IMR-90 (cell line): ENCODE data around the gene CRB1. TPM values are rescaled to one million over a fixed set of nuclear protein-coding genes. Genes with fewer than 3 reads are reported as not detected.

Experiments
- ATAC-seq: fragments of 200-7000 bp; cut with Tn5 transposase; 2 replicates; pipeline ENCODE4 v1.9.1; 2020; ENCODE audit warnings: low read depth, mild to moderate bottlenecking, moderate library complexity
- BruUV-seq: library from RNA; stranded (reverse); fragments of 400-500 nt; replicated peaks from 2 replicates; lab custom pipeline; 2021; lab: Mats Ljungman, UMichigan
- CTCF ChIA-PET: fragments of 300-600 bp; formaldehyde crosslinking; extraction: SDS; loops from one replicate; lab custom pipeline; 2021; ENCODE audit warnings: antibody characterized with exemption; lab: Yijun Ruan, JAX
- POLR2A ChIA-PET: fragments of 300-600 bp; sonication (Branson Sonifier 250); formaldehyde crosslinking; loops from one replicate; lab custom pipeline; 2022; ENCODE audit warnings: antibody characterized with exemption; ENCODE audit not compliant: unreplicated experiment; lab: Charles Lee
- DNase-seq: peaks from one replicate; pipeline ENCODE4 v3.0.0; 2013
- H2AFZ ChIP-seq: replicated peaks from 2 replicates; pipeline ENCODE3; 2013; ENCODE audit warnings: low read length, mild to moderate bottlenecking; ENCODE audit not compliant: poor library complexity
- H2AK5ac ChIP-seq: 2 replicates; pipeline ENCODE4 v1.6.1; 2013; ENCODE audit warnings: low read depth, low read length, inconsistent platforms
- H2AK9ac ChIP-seq: replicated peaks from 2 replicates; pipeline ENCODE3; 2013; ENCODE audit warnings: mild to moderate bottlenecking, low read depth, low read length, moderate library complexity; ENCODE audit not compliant: poor library complexity
- H2BK120ac ChIP-seq: 2 replicates; pipeline ENCODE4 v1.6.1; 2013; ENCODE audit warnings: low read depth, low read length, inconsistent platforms
- H2BK15ac ChIP-seq: 3 replicates; pipeline ENCODE4 v1.6.1; 2013; ENCODE audit warnings: low read depth, low read length, inconsistent platforms
- H2BK20ac ChIP-seq: 2 replicates; pipeline ENCODE4 v1.6.1; 2013; ENCODE audit warnings: low read depth, mild to moderate bottlenecking, inconsistent platforms, low read length, moderate library complexity
- H2BK5ac ChIP-seq: 2 replicates; pipeline ENCODE4 v1.6.1; 2013; ENCODE audit warnings: mild to moderate bottlenecking, low read depth, low read length, inconsistent platforms; ENCODE audit not compliant: poor library complexity, severe bottlenecking
- H3K14ac ChIP-seq: replicated peaks from 2 replicates; pipeline ENCODE4 v1.6.1; 2013; ENCODE audit warnings: low read depth, low read length, inconsistent platforms
- H3K18ac ChIP-seq: 2 replicates; pipeline ENCODE4 v1.6.1; 2013; ENCODE audit warnings: low read depth, low read length, control low read depth
- H3K23ac ChIP-seq: 2 replicates; pipeline ENCODE4 v1.6.1; 2013; ENCODE audit warnings: low read depth, low read length, inconsistent platforms
- H3K27ac ChIP-seq: 2 replicates; pipeline ENCODE4 v1.5.1; 2013; ENCODE audit warnings: mild to moderate bottlenecking, control low read depth, low read length; ENCODE audit not compliant: insufficient read depth
- H3K27me3 ChIP-seq: 2 replicates; pipeline ENCODE4 v1.6.1; 2013; ENCODE audit warnings: low read length; ENCODE audit not compliant: control insufficient read depth, insufficient read depth
- H3K36me3 ChIP-seq: 2 replicates; pipeline ENCODE4 v1.6.1; 2013; ENCODE audit warnings: low read length, mixed read lengths; ENCODE audit not compliant: control insufficient read depth, insufficient read depth
- H3K4ac ChIP-seq: 2 replicates; pipeline ENCODE4 v1.6.1; 2013; ENCODE audit warnings: low read depth, low read length, inconsistent platforms
- H3K4me1 ChIP-seq: 2 replicates; pipeline ENCODE4 v1.6.1; 2013; ENCODE audit warnings: low read length, mixed read lengths; ENCODE audit not compliant: control insufficient read depth, insufficient read depth
- H3K4me2 ChIP-seq: 2 replicates; pipeline ENCODE4 v1.6.1; 2013; ENCODE audit warnings: low read depth, mild to moderate bottlenecking, control low read depth, low read length, moderate library complexity
- H3K4me3 ChIP-seq: 2 replicates; pipeline ENCODE4 v1.5.1; 2013; ENCODE audit warnings: low read depth, mild to moderate bottlenecking, control low read depth, low read length, moderate library complexity; ENCODE audit not compliant: insufficient read depth
- H3K56ac ChIP-seq: 2 replicates; pipeline ENCODE4 v1.6.1; 2013; ENCODE audit warnings: low read length, inconsistent platforms; ENCODE audit not compliant: insufficient read depth; ENCODE audit errors: extremely low read depth
- H3K79me1 ChIP-seq, 2 experiments: 2 replicates each; pipeline ENCODE4 v1.6.1; 2013; ENCODE audit warnings: low read length in 2 of 2, inconsistent platforms in 1 of 2, low read depth in 1 of 2
- H3K9ac ChIP-seq: 2 replicates; pipeline ENCODE4 v1.6.1; 2013; ENCODE audit warnings: low read depth, low read length, control low read depth
- H3K9me1 ChIP-seq: 2 replicates; pipeline ENCODE4 v1.6.1; 2013; ENCODE audit warnings: low read length, inconsistent platforms; ENCODE audit not compliant: insufficient read depth
- H3K9me3 ChIP-seq: 2 replicates; pipeline ENCODE4 v1.6.1; 2013; ENCODE audit warnings: low read length; ENCODE audit not compliant: control insufficient read depth, insufficient read depth
- H4K20me1 ChIP-seq: 2 replicates; pipeline ENCODE4 v1.6.1; 2013; ENCODE audit warnings: low read length, inconsistent platforms; ENCODE audit not compliant: insufficient read depth
- H4K5ac ChIP-seq: 2 replicates; pipeline ENCODE4 v1.6.1; 2013; ENCODE audit warnings: mild to moderate bottlenecking, low read depth, low read length, control low read depth
- H4K8ac ChIP-seq, 2 experiments: 2 replicates each; pipeline ENCODE4 v1.6.1; 2013; ENCODE audit warnings: low read depth in 2 of 2, low read length in 2 of 2, control low read depth in 1 of 2, inconsistent platforms in 1 of 2
- H4K91ac ChIP-seq: 2 replicates; pipeline ENCODE4 v1.6.1; 2013; ENCODE audit warnings: low read depth, low read length, inconsistent platforms; ENCODE audit not compliant: insufficient read depth
- BHLHE40 ChIP-seq: fragments of 150-350 bp; IDR thresholded peaks from 2 replicates; pipeline ENCODE4 v1.6.1; 2016; ENCODE audit warnings: mild to moderate bottlenecking, low read depth, low read length
- CEBPB ChIP-seq: IDR thresholded peaks from 2 replicates; pipeline ENCODE4 v1.6.1; 2012; ENCODE audit warnings: low read depth, low read length, improper control_type of control experiment
- CHD1 ChIP-seq: IDR thresholded peaks from 2 replicates; pipeline ENCODE4 v1.6.1; 2012; ENCODE audit warnings: low read depth, low read length, improper control_type of control experiment
- ELK1 ChIP-seq: fragments of 150-350 bp; IDR thresholded peaks from 2 replicates; pipeline ENCODE4 v1.6.1; 2016; ENCODE audit warnings: low read depth, mild to moderate bottlenecking, low read length, moderate library complexity, borderline replicate concordance
- MAFK ChIP-seq: IDR thresholded peaks from 2 replicates; pipeline ENCODE4 v1.6.1; 2012; ENCODE audit warnings: low read depth, low read length, improper control_type of control experiment
- MAZ ChIP-seq: IDR thresholded peaks from 2 replicates; pipeline ENCODE4 v1.6.1; 2012; ENCODE audit warnings: low read depth, mild to moderate bottlenecking, low read length, improper control_type of control experiment, moderate library complexity, borderline replicate concordance
- MXI1 ChIP-seq: IDR thresholded peaks from 2 replicates; pipeline ENCODE4 v1.6.1; 2012; ENCODE audit warnings: low read depth, mild to moderate bottlenecking, low read length, moderate library complexity, borderline replicate concordance
- NFE2L2 ChIP-seq: fragments of 150-350 bp; IDR thresholded peaks from 2 replicates; pipeline ENCODE4 v1.6.1; 2016; ENCODE audit warnings: low read depth, mild to moderate bottlenecking, low read length
- POLR2A ChIP-seq: IDR thresholded peaks from 2 replicates; pipeline ENCODE4 v1.6.1; 2012; ENCODE audit warnings: mild to moderate bottlenecking, low read depth, low read length
- RAD21 ChIP-seq: IDR thresholded peaks from 2 replicates; pipeline ENCODE4 v1.6.1; 2012; ENCODE audit warnings: low read length, improper control_type of control experiment
- RFX5 ChIP-seq: IDR thresholded peaks from 2 replicates; pipeline ENCODE4 v1.8.0; 2012; ENCODE audit warnings: low read depth, mild to moderate bottlenecking, low read length, moderate library complexity
- SMC3 ChIP-seq: fragments of 150-350 bp; IDR thresholded peaks from 2 replicates; pipeline ENCODE4 v1.6.1; 2016; ENCODE audit warnings: low read depth, mild to moderate bottlenecking, antibody characterized with exemption, low read length, moderate library complexity
- USF2 ChIP-seq: fragments of 150-350 bp; IDR thresholded peaks from 2 replicates; pipeline ENCODE4 v1.6.1; 2017; ENCODE audit warnings: mild to moderate bottlenecking, antibody characterized with exemption, low read length, low read depth
- WGBS, 2 experiments: methylation state at CpG; one replicate each; pipeline versions ENCODE4 v1.1.5 to v1.1.7; 2013; ENCODE audit warnings: missing lambda C conversion rate in 2 of 2; ENCODE audit not compliant: insufficient read length in 1 of 2; ENCODE audit errors: extremely low coverage in 2 of 2; 5-methylcytosine and 5-hydroxymethylcytosine counted together
- dilution Hi-C: fragments of 300-500 bp; cut with HindIII; formaldehyde crosslinking; loops from one replicate; pipeline ENCODE4 v1.14.3; 2018; ENCODE audit warnings: low sequenced_read_pairs; ENCODE audit not compliant: unreplicated experiment
- in situ Hi-C: fragments of 300-500 bp; cut with MboI; formaldehyde crosslinking; loops from 3 replicates; pipeline ENCODE4 v1.14.3; 2019; ENCODE audit warnings: low sequenced_read_pairs, inconsistent platforms, mixed read lengths
- intact Hi-C: fragments of 100-400 bp; cut with micrococcal nuclease; formaldehyde crosslinking; loops from 2 replicates; pipeline ENCODE4 v1.10.0; 2022
- polyA plus RNA-seq, 3 experiments: library from polyadenylated mRNA; depleted of rRNA; stranded (reverse); fragments of >200 nt; gene quantifications; 2 replicates each; pipeline ENCODE4 v1.2.3, GENCODE V29; 2012; ENCODE audit warnings: low replicate concordance in 1 of 3
- total RNA-seq: library from RNA; depleted of rRNA; stranded (reverse); fragments of >200 nt; gene quantifications from 2 replicates; pipeline ENCODE4 v1.2.3, GENCODE V29; 2012
- TF ChIP-seq, protein P1 (sequence below): conservative IDR thresholded peaks from 2 replicates; pipeline ENCODE4 v1.5.1; 2012; ENCODE audit warnings: mild to moderate bottlenecking, low read depth, low read length, improper control_type of control experiment

Gene CRB1
- total and polyA plus RNA-seq, 2 of the 4 experiments (the other 2 are of a cell fraction) = not detected

DNA sequence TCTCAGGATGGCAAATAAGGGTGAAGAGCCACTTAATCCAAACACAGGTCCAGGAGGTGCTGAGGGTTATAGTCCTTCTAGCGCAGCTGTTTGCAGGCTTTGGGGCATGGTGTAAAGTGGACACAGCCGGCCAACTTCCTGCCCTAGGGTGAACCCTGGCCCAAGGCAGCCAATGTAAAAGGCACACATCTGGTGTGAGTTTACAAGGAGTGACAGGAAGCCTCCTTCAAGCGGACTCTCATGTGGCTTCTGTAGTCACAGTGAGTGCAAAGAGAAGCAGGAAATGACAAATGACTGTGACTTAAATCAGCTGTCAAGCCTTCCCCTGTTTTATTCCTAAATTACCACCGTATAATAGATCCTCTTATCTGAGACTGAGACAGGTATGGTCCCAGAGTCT lies 213.0 kb downstream of the CRB1 start:
- ATAC-seq = no peak
- no peak overlapping the region for H2BK5ac ChIP-seq
- 0 out of 2 replicates have a peak, but pooled peaks cover 2% of the 10 kb centered on the region for H3K9me1 ChIP-seq
- no peak overlapping the region for H3K27ac ChIP-seq
- H3K36me3 ChIP-seq = no peaks in the 10 kb centered on the region
- H2AK9ac ChIP-seq = no peak overlapping the region
- no peak overlapping the region for H4K8ac ChIP-seq
- H3K4me3 ChIP-seq = no peak overlapping the region
- H2BK20ac ChIP-seq = no peak overlapping the region
- H3K56ac ChIP-seq = no peak overlapping the region
- peak overlapping the region; percentile 1 for H2AFZ ChIP-seq
- dilution Hi-C loops = no loop called here
- DNase-seq = no peak
- WGBS, 2 experiments = no CpG with 5 or more reads among the region's 4 CpGs
- H3K4me2 ChIP-seq = no peak overlapping the region
- H4K91ac ChIP-seq = no peak overlapping the region
- no peak overlapping the region for H3K14ac ChIP-seq
- H3K23ac ChIP-seq = no peak overlapping the region
- in situ Hi-C loops = no loop called here
- no peak overlapping the region for H2BK15ac ChIP-seq
- no TSS peak for BruUV-seq
- no peak for TF ChIP-seq BHLHE40
- TF ChIP-seq USF2 = no peak
- TF ChIP-seq CEBPB = no peak
- no peak for TF ChIP-seq SMC3
- TF ChIP-seq MAZ = no peak
- no peak for TF ChIP-seq RAD21
- no peak for TF ChIP-seq ELK1
- no peak for TF ChIP-seq MAFK
- TF ChIP-seq, protein P1, sequence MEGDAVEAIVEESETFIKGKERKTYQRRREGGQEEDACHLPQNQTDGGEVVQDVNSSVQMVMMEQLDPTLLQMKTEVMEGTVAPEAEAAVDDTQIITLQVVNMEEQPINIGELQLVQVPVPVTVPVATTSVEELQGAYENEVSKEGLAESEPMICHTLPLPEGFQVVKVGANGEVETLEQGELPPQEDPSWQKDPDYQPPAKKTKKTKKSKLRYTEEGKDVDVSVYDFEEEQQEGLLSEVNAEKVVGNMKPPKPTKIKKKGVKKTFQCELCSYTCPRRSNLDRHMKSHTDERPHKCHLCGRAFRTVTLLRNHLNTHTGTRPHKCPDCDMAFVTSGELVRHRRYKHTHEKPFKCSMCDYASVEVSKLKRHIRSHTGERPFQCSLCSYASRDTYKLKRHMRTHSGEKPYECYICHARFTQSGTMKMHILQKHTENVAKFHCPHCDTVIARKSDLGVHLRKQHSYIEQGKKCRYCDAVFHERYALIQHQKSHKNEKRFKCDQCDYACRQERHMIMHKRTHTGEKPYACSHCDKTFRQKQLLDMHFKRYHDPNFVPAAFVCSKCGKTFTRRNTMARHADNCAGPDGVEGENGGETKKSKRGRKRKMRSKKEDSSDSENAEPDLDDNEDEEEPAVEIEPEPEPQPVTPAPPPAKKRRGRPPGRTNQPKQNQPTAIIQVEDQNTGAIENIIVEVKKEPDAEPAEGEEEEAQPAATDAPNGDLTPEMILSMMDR = no peak
- no peak for TF ChIP-seq POLR2A
- no peak for TF ChIP-seq RFX5
- no peak for TF ChIP-seq CHD1
- TF ChIP-seq MXI1 = no peak
- TF ChIP-seq NFE2L2 = no peak
- no peak overlapping the region for H2BK120ac ChIP-seq
- H3K9me3 ChIP-seq = no peaks in the 10 kb centered on the region
- no peak overlapping the region for H3K18ac ChIP-seq
- no peaks in the 10 kb centered on the region for H4K20me1 ChIP-seq
- H2AK5ac ChIP-seq = no peak overlapping the region
- H3K4ac ChIP-seq = no peak overlapping the region
- no peak overlapping the region for H4K5ac ChIP-seq
- no peaks in the 10 kb centered on the region for H3K27me3 ChIP-seq
- POLR2A ChIA-PET = no interaction called here
- H3K79me1 ChIP-seq = no peaks in the 10 kb centered on the region
- intact Hi-C loops = no loop called here
- CTCF ChIA-PET = no interaction called here
- no peaks in the 10 kb centered on the region for H3K4me1 ChIP-seq
- no peak overlapping the region for H3K9ac ChIP-seq
